ENCODE data around the gene RNF10. TPM values are rescaled to one million over a fixed set of nuclear protein-coding genes. Genes with fewer than 3 reads are reported as not detected.

RNF10 gene
- total and polyA plus RNA-seq, 9 of the 15 experiments (the other 6 are each of a cell fraction or from before 2014, with no cell fraction given), result 43.0 to 139 (median 80.1) TPM

- intact Hi-C loops (cut with micrococcal nuclease) (no loop called here), in situ Hi-C loops (cut with MboI) (no loop called here)
- BruUV-seq (replicated peaks), result no TSS peak
- H2AFZ ChIP-seq (ENCODE audit: low read depth, low read length), result no peak overlapping the region
- CTCF ChIA-PET (ENCODE audit: low intra/inter-chr PET ratio), result no interaction called here
- H3K9me3 ChIP-seq (replicated peaks; ENCODE audit: control insufficient read depth, insufficient read depth, low read depth, low read length), result no peaks in the 10 kb centered on the region
- no peak overlapping the region for H3K9ac ChIP-seq (ENCODE audit: insufficient read depth in 1 of 2, low read depth in 2 of 2, low read length in 2 of 2)
- H3K4me3 ChIP-seq, result no peak overlapping the region
- FAIRE-seq, result no peak
- H3K27me3 ChIP-seq (ENCODE audit: control insufficient read depth in 2 of 2, insufficient read depth in 2 of 2, low read length in 2 of 2), result no peaks in the 10 kb centered on the region
- no peaks in the 10 kb centered on the region for H3K4me1 ChIP-seq (replicated peaks in 1 of 2; ENCODE audit: control insufficient read depth in 2 of 2, insufficient read depth in 2 of 2, low read length in 2 of 2)
- H4K20me1 ChIP-seq (replicated peaks; ENCODE audit: control insufficient read depth, insufficient read depth, low read length), result no peaks in the 10 kb centered on the region
- no peaks in the 10 kb centered on the region for H3K79me2 ChIP-seq (ENCODE audit: control insufficient read depth, insufficient read depth, low read length)
- DNase-seq (ENCODE audit: extremely low read depth in 1 of 4, low spot score in 3 of 4), result no peak
- H3K4me2 ChIP-seq (ENCODE audit: insufficient read depth, low read length), result no peak overlapping the region
- WGBS (ENCODE audit: insufficient coverage, low coverage, missing lambda C conversion rate), result 89% methylated on average over 7 of the region's 7 CpGs
- POLR2A ChIA-PET, result interaction anchor here (0.6 to 1.2 kb wide), 4 partner anchors 18 to 725 kb away, joined by 3 to 4 read pairs (median 3); partner anchors contain the start of genes DYNLL1 and RNU4-2
- no peak overlapping the region for H3K27ac ChIP-seq (ENCODE audit: extremely low read depth, low read depth, low read length)
- H3K9me1 ChIP-seq (ENCODE audit: control insufficient read depth, insufficient read depth, low read length), result no peaks in the 10 kb centered on the region
- no peak for ATAC-seq
- H3K36me3 ChIP-seq (ENCODE audit: control insufficient read depth, insufficient read depth, low read length), result peaks cover 30% of the 10 kb centered on the region; the same call in 2 of the 3 replicates
- TF ChIP-seq STAT5B (CRISPR knock-in tag; IDR thresholded peaks at IDR 0.05), result no peak
- TF ChIP-seq YBX1 (IDR thresholded peaks at IDR 0.05), result no peak
- no peak for TF ChIP-seq ZNF324 (CRISPR knock-in tag; IDR thresholded peaks at IDR 0.05)
- no peak for TF ChIP-seq HDAC6 (IDR thresholded peaks at IDR 0.05; ENCODE audit: low read depth, low read length)
- TF ChIP-seq, protein P1, sequence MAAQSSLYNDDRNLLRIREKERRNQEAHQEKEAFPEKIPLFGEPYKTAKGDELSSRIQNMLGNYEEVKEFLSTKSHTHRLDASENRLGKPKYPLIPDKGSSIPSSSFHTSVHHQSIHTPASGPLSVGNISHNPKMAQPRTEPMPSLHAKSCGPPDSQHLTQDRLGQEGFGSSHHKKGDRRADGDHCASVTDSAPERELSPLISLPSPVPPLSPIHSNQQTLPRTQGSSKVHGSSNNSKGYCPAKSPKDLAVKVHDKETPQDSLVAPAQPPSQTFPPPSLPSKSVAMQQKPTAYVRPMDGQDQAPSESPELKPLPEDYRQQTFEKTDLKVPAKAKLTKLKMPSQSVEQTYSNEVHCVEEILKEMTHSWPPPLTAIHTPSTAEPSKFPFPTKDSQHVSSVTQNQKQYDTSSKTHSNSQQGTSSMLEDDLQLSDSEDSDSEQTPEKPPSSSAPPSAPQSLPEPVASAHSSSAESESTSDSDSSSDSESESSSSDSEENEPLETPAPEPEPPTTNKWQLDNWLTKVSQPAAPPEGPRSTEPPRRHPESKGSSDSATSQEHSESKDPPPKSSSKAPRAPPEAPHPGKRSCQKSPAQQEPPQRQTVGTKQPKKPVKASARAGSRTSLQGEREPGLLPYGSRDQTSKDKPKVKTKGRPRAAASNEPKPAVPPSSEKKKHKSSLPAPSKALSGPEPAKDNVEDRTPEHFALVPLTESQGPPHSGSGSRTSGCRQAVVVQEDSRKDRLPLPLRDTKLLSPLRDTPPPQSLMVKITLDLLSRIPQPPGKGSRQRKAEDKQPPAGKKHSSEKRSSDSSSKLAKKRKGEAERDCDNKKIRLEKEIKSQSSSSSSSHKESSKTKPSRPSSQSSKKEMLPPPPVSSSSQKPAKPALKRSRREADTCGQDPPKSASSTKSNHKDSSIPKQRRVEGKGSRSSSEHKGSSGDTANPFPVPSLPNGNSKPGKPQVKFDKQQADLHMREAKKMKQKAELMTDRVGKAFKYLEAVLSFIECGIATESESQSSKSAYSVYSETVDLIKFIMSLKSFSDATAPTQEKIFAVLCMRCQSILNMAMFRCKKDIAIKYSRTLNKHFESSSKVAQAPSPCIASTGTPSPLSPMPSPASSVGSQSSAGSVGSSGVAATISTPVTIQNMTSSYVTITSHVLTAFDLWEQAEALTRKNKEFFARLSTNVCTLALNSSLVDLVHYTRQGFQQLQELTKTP (IDR thresholded peaks at IDR 0.05; ENCODE audit: low read depth in 1 of 2, partially characterized antibody in 2 of 2), result no peak
- no peak for TF ChIP-seq SMARCB1 (IDR thresholded peaks at IDR 0.05; ENCODE audit: insufficient read length, low read depth)
- TF ChIP-seq ZKSCAN3 (CRISPR knock-in tag; IDR thresholded peaks at IDR 0.05), result no peak
- no peak for TF ChIP-seq ATF7 (IDR thresholded peaks at IDR 0.05)
- TF ChIP-seq IFI16 (CRISPR knock-in tag; IDR thresholded peaks at IDR 0.05), result no peak
- no peak for TF ChIP-seq ZNF609 (CRISPR knock-in tag; IDR thresholded peaks at IDR 0.05; ENCODE audit: borderline replicate concordance)
- TF ChIP-seq, protein P2, sequence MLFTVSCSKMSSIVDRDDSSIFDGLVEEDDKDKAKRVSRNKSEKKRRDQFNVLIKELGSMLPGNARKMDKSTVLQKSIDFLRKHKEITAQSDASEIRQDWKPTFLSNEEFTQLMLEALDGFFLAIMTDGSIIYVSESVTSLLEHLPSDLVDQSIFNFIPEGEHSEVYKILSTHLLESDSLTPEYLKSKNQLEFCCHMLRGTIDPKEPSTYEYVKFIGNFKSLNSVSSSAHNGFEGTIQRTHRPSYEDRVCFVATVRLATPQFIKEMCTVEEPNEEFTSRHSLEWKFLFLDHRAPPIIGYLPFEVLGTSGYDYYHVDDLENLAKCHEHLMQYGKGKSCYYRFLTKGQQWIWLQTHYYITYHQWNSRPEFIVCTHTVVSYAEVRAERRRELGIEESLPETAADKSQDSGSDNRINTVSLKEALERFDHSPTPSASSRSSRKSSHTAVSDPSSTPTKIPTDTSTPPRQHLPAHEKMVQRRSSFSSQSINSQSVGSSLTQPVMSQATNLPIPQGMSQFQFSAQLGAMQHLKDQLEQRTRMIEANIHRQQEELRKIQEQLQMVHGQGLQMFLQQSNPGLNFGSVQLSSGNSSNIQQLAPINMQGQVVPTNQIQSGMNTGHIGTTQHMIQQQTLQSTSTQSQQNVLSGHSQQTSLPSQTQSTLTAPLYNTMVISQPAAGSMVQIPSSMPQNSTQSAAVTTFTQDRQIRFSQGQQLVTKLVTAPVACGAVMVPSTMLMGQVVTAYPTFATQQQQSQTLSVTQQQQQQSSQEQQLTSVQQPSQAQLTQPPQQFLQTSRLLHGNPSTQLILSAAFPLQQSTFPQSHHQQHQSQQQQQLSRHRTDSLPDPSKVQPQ (CRISPR knock-in tag; IDR thresholded peaks at IDR 0.05; ENCODE audit: borderline replicate concordance), result no peak
Measured at GRCh38 chr12:120514002-120514401, 20.2 kb upstream of the RNF10 start.

Data from K562 (cell line).